ENCODE results near the gene EXOC1.
A peak's percentile ranks its signal among the peaks of the same experiment; 100 is the strongest.
"Not testable (repeated sequence)": the region's sequence is repeated elsewhere in the genome, so short reads cannot be mapped to it uniquely, and the experiment has no call there.

Gene EXOC1

DNA sequence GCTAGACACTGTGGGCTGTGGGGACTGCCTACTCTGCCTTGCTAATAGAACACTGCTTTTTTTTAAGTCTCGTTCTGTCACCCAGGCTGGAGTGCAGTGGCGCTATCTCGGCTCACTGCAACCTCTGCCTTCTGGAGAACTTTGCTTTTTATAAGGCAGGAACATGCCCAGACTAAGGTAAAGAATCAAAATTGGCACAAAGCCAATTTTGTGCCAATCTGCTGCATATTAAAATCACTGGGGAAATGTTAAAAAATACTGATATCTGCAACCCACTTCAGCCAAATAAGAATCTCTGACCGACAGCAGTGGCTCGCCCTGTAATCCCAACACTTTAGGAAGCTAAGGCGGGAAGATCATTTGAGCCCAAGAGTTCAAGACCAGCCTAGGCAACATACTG is 58.8 kb downstream of the EXOC1 start:
- DNase-seq = no peak

DNA sequence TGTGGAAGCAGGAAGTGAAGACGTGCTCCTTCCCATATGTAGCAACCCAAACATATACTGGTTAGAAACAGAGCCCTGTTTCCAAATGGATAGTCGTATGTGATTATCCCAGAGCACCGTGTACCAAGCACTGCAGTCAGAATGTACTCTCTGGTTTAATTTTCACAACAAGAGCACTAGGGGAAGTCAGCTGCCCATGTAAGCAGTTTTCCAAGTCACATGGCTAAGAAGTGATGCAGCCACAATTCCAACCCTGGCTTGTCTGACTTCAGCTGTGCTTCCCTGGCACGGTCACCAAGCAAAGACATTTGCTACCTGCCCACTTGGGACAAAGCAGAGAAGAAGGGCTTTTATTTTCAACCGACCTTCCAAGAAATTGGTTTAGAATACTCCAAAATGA is 67.1 kb downstream of the EXOC1 start:
- no peak for DNase-seq

DNA sequence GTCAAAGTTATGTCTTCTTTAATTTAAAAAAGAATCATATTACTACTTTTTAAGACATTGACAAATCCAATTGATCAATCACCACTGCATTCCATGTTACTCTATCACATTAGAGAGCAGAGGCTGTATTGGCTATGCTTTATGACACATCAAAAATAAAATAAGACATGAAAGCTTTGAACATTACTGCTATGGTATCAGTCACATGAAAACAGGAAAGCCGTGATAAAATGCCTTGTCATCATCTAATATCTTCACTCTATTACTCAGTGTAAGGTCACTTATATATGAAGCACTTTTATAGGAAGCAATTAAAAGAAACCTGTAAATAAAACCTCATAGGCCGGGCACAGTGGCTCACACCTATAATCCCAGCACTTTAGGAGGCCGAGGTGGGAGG is 67.6 kb downstream of the EXOC1 start:
- no peak for DNase-seq

DNA sequence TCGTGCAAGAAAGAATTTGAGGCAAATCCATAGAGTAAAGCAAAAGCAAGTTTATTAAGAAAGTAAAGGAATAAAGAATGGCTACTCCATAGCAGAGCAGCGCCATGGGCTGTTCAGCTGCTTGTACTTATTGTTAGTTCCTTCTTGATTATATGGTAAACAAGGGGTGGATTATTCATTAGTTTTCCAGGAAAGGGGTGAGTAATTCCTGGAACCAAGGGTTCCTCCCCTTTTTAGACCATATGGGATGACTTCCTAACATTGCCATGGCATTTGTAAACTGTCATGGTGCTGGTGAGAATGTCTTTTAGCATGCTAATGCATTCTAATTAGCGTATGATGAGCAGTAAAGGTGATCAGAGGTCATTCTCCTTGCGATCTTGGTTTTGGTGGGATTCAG is 71.8 kb downstream of the EXOC1 start:
- DNase-seq = no peak

DNA sequence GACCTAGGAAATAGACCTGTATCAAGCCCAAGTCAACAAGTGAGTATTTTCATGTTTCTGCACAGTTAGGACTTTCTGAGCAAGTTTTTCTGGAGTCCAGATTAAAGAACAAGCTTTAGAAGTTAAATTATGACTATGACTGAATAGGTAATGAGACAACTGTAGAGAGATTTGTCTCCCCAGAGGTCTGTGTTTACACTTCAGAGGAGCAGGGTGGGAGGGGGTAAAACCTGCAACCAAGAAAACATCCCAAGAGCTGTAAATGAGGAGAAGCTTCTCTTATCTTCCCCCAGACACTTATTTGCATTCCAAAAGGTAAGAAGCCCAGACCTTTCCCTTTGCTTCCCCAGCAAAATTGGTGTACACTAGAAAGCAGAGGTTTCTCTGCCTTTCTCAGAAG is 73.2 kb downstream of the EXOC1 start:
- DNase-seq = no peak

DNA sequence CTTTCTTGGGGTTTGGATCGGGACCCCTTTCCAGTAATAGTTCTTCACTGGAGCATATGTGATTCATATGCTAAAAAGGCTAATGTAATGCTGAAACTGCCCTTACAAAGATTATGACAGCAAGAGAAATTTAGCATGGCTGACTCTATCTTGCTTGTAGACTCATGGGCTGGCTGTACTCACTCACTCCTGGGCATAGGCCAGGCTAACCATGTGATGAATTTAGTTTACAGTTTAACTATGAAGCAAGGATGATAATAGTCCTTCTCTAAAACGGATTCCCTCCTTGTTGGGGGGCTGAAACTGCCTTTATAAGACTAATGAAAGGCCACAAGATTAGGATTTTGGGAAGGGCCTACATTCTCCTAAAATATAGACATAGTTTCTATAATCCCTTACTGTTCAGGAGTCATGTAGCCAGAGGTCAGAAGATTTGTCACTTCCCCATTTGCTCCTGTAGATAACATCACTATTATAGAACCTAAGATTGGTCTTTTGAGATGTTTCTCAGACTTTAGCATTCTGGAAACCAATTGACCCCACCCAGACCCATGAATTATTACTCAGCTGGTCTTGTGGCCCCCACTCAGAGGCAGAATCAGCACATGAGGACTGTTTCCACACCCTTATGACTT is 74.5 kb downstream of the EXOC1 start:
- no peak for DNase-seq

DNA sequence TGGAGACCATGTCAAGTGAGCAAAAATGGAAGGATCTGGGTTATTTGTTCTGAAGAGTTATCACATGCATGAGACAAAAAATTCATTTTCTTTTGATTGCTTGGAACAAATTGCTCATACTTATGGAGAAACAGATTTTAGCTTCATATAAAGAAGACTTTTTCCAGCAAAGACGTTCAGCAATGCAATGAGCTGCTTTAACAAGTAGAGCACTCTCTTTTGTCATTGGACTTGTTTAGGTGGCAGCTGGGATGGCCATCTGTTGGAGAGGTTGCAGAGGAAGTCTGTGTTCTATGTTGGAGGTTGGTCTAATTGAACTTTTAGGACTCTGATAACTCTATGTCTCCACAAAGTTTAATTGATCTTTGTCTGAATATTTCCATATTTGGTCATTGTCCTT is 75.4 kb downstream of the EXOC1 start:
- DNase-seq = peak; percentile 18

DNA sequence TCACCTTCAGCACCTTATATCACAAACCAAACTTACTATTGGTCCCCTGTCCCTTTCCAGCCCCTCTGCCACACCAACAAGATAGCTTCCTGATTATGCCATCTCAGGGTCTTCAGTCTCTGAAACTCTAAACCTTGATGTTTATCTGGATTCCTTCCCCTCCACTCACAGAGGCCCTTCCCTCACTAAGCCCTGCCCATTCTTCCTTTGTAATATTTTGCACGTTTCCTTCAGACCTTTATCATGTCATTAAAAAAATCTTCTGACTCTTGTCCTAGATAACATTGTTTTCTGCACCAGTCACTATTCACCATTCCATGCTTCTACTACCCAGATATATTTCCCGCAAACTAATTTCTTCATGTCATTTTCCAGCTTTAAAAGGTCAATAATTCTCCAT is 77.6 kb downstream of the EXOC1 start:
- no peak for DNase-seq

DNA sequence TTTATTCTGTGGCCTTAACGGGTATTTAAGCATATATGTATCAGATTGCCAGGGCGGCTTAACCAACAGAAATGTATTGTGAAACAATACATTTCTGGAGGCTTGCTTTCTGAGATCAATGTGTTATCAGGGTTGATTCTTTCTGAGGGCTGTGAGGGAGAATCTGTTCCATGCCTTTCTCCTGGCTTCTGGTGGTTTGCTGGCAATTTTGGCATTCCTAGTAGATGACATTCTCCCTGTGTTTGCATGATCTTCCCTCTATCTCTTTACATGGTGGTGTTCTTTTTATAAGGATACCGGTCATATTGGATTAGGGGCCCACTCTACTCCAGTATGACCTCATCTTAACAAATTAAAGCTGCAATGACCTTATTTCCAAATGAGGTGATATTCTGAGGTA is 78.4 kb downstream of the EXOC1 start:
- no peak for DNase-seq

DNA sequence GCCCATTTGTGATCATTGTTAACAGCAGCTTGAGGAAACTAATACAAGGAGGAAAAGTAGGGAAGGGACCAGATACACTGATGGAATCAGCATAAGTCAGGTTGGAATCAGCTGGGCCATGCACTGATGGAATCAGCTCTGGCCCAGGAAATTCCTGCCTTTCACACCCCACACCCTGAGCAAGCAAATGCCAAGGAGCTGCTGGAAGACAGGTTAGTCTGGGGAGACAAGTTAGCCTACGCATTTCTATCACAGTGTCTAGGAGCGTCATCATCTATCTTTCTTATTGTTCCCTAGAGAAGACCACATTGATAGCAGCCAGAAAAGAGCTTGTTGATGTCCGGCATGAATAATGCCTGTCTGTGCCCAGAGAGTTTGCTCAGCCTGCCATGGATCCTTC is 79.1 kb downstream of the EXOC1 start:
- DNase-seq = no peak

DNA sequence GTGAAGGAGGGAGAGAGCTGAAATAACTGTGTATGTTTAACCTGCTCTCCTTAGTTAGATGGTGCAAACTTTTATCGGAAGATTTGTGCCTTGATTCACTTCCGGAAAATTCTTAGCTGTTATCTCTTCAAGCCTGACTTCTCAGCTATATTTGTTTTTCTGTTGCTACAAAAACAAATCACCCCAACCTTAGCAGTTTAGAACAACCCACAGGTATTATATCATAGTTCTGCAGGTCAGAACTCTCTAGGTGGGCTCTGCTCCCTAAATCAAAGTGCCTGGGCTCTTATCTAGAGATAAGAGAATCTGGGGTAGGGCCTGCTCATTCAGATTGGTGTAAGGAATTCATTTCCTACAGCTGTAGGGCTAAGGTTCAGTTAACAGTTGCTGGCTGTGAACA is 80.2 kb downstream of the EXOC1 start:
- no peak for DNase-seq

DNA sequence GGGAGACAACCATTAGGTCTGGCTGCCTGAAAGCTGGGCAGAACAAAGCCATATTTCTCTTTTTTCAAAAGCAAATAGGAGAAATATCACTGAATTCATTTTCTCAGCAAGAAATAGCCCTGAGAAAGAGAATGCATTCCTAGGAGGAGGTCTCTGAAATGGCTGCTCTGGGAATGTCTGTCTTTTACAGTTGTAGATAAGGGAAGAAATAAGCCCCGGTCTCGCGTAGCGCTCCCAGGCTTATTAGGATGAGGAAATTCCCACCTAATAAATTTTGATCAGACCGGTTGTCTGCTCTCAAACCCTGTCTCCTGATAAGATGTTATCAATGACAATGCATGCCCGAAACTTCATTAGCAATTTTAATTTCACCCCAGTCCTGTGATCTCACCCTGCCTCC is 82.5 kb downstream of the EXOC1 start:
- not testable (repeated sequence) for DNase-seq

DNA sequence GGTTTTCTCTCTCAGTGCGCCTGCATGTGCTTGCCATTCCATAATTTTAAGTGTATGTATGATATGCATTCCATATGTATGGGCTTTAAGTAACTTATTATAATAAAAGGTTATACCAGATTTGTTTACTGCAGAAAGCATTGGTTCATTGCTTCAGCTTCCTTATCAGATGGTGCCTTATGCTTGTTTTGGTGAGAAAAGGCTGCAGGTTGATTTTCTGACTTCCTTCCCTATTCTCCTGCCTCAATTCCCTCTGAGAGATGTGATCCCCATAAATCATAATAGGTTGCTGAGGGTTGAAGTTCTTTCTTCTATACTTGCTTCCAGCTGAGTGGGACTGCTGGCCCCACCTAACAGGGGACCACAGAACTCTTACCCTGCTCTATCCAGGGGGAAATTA is 85.0 kb downstream of the EXOC1 start:
- DNase-seq = no peak

DNA sequence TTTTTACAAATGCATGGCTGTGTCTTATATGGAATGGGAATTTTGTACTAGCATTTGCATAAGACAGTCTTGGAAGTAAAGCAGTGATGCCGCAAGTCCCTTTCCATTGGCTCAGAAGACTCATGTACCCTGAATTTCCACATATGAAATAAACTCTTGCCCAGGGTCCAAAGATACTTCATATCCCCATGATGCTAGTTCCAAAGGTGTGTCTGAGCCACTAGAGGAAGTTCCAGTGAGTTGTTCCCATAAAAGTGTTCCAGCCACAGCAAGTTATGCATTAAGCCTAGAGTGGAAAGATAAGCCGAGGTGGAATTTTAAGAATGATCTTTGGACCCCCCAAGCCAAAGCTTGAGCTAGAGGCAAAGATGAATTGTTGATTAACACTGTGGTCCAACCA is 86.0 kb downstream of the EXOC1 start:
- no peak for DNase-seq

DNA sequence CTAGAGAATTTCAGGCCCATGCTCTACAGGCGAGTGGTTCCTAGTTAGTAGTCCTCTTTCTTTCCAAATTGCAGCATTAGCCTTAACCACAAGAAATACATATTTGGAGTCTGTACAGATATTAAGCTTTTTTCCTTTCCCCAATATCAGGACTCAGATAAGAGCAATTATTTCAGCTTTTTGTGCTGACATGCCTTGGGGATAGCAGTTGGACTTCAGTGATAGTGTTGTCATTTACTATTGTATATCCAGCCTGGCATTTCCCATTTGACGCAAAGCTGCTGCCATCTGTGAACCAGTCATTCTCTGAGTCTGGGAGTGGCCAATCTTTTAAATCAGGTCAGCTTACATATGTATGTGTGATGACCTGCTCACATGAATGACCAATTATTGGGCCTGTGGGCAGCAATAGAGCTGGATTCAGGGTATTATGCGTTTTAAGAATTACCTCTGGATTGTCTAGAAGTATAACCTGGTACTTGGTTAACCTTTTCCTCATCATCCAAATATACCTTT is 88.5 kb downstream of the EXOC1 start:
- DNase-seq = no peak

DNA sequence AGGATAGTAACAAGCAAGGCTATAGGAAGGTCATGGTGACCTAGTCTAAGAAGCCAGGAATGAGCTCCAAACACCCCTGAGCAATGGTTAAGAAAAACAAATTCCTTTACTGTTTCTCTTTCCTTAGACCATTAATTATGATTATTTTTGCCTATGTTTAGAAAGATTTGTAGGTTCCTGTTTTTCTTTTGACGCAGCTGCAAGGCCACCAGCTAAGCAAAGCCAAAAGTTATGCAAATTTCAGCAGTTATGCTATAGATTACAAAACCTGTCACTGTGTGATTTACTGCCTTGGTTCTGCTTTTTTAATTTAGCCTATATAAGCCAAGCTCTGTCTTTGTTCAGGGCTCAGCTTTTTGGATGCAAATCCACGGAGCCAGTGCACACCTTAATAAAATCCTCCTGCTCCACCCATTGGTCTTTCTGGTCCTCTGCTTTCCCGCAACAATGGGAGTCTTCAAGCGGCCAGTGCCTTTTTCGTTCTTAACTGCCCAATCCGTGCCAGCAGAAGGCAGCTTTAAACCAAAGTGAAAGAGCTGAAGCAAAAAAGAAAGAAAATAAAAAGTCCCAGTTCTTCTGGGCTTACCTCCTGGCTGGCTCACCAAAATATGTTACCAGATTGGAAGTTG is 93.9 kb downstream of the EXOC1 start:
- no peak for DNase-seq

DNA sequence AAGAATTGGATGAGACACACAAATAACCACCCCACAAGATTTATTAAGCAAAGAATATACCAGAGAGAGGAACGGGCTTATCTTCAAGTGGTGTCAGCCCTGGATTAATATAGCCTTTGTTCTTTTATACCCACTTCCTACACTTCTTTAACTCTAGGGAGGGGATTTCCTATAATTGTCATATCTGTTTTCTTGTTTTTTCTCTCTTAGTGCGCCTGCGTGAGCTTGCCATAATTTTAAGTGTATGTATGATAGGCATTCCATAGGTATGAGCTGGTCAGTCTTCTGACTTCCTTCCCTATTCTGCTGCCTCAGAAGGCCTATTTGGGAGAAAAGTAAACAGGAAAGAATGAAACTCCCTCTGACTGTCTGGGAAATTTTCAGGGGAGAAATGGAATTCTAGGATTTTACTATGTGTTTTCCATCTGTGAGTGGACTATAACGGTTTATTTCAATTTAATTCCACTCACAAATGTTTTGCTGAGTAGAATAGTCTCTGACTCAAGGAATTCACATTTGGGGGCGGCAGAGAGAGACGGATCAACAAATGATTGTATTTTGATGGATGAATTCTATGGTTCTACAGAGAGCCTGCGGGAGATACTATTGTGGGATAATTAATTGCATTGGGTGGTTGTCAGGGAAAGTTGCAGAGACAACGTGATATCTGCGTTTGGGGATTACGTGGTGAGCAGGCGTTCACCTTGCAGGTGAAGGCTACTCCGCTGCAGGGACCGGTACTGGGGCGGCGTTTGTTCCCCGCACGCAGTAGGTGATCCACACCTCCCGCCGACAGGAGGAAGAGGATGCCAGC is 94.7 kb downstream of the EXOC1 start:
- no peak for DNase-seq

DNA sequence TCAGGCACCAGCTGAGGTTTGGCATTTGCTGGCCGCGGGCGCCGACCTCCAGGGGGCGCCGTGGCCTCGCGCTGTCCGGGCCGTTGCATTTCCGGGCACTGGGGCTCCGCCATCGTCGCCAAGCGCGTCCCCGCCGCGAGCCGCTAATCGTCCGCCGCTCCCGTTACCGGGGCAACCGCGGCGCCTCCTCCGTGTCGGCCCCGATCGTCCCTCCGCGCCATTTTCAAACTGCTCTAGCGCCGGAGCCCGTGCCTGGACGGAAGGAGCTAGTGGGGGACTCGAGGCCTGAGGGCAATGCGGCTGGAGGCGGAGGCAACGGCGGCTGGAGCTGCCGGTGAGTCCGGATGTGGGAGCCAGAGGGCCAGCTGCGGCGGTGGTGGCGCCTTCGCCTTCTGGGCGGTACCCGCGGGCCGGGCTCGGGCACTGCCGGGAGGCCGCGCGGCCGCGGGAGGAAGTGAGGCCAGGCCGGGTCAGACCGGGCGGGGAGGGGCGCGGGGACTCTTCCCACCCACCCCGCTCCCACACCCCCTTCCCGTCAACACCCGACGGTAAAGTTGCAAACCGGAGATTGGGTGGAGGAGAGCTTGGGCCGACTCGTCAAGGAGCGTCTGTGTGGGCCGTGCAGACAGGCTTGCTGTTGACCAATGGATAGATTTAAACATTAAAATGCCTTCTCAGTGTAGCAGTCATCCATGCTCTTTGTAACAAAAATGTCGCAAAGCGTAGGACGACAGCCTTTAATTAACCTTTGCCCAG is 95.5 kb downstream of the EXOC1 start, which contains the start of gene CEP135:
Gene CEP135, plus strand, starts transcription at position 220 of the 756 bp plus-strand sequence. CDS start 3,186 bp downstream, outside the sequence.
- DNase-seq = peak; percentile 52

DNA sequence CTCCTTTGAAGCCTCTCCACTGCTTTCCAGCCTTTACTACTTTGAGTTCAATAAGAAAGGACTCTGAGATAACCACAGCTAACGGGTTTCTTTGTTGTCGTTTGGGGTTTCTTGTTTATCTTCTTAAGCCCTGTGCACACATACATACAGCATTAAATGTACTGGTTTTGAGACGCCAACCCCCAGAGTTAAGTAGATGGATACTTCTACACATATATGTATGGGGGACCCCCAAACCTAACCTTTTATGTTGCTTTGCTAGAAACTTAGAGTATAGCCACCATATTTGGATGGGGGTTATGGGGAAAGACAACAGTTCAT is 96.0 kb downstream of the EXOC1 start:
- no peak for DNase-seq

DNA sequence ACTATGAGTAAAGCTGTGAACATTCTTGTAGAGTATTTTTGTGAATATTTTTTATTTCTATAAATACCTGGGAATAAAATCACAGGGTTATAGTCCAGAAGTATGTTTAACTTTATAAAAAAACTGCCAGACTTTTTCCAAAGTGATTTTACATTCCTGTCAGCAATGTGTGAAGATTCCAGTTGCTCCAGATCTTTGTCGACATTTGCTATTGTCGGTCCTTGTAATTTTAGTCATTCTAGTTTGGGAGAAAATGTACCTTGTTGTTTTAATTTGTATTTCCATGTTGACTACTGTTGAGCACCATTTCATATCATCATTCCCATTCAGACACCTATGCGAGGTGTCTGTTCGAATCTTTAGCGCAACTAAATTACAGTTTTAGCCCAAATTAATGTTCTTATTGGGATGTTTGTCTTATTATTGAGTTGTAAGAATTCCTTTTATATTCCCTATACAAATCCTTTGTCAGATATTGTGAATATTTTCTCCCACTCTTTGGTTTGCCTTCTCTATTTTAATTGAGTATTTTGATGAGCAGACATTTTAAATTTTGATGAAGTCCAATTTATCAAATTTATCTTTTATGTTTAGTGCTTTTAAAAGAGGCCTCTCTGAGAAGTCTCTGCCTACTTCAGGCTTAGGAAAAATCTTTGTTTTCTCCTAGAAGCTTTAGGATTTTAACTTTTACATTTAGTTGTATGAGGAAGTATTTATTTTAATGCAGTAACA is 97.9 kb downstream of the EXOC1 start:
- no peak for DNase-seq

Measured in DMS 273 treated with DMSO at 0.1 percent for 48 hours (cell line).